GM18873 (cell line): ENCODE measurements around the gene ANGPTL2.
A peak's percentile ranks its signal among the peaks of the same experiment; 100 is the strongest.
"Not testable (repeated sequence)": the region's sequence is repeated elsewhere in the genome, so short reads cannot be mapped to it uniquely, and the experiment has no call there.

Experiments
- ATAC-seq: cut with Tn5 transposase; IDR thresholded peaks from one replicate; pipeline ENCODE4 v1.9.1; 2021; ENCODE audit warnings: mild to moderate bottlenecking, moderate library complexity, moderate number of reproducible peaks; ENCODE audit not compliant: unreplicated experiment, low FRiP score

Gene ANGPTL2, protein sequence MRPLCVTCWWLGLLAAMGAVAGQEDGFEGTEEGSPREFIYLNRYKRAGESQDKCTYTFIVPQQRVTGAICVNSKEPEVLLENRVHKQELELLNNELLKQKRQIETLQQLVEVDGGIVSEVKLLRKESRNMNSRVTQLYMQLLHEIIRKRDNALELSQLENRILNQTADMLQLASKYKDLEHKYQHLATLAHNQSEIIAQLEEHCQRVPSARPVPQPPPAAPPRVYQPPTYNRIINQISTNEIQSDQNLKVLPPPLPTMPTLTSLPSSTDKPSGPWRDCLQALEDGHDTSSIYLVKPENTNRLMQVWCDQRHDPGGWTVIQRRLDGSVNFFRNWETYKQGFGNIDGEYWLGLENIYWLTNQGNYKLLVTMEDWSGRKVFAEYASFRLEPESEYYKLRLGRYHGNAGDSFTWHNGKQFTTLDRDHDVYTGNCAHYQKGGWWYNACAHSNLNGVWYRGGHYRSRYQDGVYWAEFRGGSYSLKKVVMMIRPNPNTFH

DNA sequence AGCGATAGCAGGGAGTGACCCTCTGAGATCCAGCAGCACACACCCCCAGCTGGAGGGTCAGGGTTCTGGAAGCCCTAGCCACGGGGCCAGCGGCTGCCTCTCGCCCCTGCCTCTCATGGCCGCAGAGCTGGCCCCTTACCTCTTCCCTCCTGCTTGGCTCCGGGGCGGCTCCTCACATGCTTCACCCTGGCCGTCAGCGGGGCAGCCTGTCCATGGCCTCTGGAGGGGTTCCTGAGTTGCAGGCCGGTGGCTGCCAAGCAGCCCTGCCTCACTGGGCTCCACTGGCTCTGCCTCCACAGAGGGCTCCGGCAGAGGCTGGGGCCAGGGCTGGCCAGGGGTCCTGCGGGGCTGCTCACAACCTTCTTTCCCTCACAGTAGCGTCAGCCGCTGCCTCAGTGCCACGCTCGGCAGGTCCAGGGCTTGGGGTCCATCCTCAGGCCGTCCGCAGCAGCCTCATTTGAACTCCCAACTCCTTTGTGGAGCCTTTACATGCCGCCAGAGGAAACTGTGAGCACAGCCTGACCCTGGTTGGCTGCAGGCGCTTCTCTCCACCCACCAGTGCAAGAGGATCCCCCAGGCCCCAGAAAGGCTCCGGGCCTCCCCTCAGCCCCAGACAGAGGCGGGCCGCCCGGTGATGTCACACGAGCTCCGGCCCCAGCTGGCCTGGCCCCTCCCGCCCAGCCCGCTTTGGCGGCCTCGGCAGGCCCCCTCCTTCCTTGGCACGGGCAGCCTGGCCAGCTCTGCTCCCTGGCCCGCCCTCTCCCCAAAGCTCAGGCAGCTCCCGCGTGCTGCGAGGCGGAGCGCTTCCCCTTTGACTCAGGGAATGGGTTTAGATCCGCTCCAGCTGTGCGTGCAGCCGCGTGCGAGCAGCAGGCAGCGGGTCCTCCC lies at the start of gene ANGPTL2:
TSS of gene ANGPTL2 (minus strand) at position 460 of the 888 bp plus-strand sequence. CDS start 13,904 bp downstream, outside the sequence.
- ATAC-seq = no peak

DNA sequence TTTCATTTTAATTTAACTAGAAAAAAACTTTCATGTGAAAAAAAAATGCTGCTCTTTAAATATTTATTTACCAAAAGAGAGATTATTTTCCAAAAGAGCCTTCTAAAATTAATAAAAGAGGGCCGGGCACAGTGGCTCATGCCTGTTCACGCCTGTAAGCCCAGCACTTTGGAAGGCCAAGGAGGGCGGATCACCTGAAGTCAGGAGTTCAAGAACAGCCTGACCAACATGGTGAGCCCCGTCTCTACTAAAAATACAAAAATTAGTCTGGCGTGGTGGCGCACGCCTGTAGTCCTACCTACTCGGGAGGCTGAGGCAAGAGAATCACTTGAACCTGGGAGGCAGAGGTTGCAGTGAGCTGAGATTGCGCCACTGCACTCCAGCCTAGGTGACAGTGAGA lies 48.9 kb upstream of the ANGPTL2 start:
- ATAC-seq = not testable (repeated sequence)

DNA sequence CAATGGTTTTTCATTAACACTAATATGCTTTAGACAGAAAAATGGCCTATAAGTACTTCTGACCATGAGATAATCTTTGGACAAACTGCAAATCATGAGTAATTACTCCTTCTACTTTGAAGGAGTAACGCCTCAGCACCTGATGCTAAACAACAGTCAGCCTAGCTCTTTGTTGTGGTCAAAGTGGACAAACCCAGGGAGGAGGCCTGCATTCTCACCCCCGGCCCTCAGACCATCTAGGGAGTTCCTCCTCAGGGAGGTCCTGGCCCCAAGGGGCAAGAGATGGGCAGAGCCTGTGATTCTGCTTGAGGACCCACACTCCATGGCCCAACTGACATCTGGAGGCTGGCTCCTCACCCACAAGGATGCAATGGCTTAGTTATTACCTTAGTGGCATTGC lies 48.2 kb upstream of the ANGPTL2 start:
- ATAC-seq = no peak

DNA sequence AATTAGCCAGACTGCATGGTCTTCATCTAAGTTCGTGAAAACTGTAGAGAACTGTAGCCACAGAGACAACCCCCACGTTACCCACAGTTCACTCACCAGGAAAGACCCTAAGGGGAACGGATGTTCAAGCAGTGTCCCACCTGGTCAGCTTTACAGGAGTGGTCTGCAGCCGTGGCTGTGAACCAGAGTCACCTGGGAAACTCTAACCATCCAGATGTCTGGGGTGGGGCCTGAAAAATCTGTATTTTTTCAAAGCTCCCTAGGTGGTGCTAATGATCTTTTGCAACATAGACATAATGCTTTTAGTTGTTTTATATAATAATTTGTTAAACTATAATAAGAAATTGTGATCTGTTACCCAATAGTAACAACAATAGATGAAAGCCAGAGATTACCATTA lies 47.7 kb upstream of the ANGPTL2 start:
- ATAC-seq = no peak

DNA sequence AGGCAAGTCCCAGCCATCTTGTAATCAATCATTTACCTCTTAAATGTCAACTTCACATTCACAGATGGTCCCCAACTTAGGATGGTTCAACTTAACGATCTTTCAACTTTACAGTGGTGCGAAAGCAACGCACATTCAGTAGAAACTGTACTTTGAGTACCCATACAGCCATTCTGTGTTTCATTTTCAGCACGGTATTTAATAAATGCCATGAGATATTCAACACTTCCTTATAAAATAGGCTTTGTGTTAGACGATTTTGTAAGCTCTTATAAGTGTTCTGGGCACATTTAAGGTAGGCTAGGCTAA lies 47.1 kb upstream of the ANGPTL2 start:
- ATAC-seq = no peak

DNA sequence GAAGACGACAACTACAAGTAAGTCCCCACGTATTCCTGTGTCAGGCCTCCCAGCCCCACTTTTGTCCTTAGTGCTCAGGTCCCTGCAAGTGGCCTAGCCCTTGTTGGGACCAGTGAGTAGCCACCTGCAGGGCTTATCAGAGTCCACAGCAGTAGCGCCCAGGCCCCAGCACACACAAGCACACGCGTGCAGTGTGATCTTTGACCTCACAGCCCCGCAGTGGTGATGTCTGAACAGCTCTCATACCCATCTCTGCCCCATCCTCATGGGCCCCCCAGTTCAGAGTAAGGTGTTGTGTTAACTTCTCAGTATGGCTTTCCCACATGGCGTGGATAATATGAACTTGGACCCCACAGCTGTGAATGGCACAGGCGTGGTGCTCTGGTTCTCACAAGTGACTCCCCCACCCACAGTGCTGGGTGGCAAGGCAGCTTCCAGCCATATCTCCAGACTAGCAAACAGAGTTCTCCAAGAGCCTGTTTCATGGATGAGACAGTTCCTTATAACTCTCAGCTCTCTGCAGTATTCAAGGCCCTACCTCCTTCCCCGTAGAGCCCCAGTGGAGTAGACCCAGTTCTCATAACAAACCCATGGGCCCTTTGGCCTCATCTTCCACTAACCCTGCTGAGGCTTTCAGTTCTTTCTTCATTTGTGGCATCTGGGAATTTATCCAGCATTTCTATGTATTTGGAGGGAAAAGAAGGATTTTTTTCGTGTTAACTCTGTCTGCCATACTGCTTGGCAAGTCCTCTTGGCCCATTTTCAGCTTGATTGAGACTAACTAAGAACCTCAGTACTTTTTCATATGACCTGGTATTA lies 46.5 kb upstream of the ANGPTL2 start:
- no peak for ATAC-seq

DNA sequence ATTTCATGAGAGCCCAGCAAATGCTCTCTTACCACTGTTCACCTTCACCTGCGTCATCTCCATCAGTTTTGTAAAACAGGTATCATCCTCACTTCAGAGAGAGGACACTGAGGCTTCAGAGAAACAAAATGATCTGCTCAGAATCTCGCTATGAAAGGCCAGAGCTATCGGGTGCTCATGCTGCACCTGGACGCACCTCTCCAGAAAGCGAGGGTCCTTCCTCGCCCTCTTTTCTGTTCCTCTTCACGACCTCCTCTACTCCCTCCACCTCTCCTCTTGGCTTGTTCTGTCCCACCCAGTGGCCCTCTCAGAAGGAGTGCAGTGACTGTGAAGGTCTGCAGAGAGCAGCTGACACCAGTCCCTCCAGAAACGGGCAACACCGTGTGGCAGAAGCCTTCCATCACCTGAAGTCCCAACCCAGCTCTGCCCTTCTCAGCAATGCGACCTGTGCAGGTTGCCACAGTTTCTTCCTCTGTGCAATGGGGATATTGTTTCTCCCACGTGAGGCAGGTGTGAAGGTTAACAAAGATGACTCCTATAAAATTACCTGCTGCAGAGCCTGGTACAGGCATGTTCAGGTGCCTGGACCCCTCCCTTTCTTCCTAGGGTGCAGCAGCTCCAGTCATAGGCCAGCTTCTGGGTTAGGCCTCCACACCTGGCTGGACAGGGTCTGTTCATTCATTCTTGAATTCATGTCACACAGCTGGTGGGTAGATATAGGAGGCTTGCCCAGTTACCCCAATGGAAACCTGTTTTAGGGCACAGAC lies 45.3 kb upstream of the ANGPTL2 start:
- no peak for ATAC-seq

DNA sequence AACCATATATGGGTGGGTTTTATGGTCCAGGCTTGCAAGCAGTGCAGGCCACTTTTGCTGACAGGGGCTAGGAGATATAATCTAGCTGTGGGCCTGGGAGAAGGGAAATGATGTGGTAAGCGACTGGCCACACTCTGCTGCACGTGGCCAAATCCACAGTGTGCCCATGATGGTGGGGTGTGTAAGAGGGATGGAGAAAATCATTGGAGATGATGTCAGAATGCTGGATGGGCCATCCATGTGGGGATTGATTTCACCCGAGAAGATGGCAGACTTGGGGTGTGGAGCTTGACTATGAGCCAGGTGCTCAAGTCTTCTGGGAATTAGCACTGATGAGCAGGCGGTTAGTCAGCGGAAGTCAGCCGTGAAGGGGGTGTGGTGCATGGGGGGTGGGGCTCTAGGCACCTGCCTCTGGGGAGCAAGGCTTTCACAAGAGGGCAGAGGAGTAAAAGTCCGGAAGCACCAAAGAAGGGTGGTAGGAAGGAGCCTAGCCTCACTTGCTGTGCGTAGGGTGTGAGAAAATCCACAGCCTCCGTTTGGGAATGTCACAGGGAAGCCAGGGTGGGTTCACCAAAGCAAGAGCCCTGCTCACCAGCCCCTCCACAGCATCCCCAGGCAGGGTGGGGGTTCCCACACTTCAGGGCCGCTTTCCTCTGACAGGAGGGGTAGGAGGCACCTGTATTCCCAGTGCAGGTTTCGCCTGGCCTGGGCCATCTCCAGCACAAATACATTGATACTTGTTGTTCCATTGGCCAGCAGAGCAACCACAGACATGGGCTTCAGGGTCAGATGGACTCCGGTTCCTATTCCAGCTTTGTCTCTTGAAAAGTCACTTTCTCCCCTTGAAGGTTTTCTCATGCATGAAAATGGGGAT lies 44.5 kb upstream of the ANGPTL2 start:
- ATAC-seq = peak; percentile 54

DNA sequence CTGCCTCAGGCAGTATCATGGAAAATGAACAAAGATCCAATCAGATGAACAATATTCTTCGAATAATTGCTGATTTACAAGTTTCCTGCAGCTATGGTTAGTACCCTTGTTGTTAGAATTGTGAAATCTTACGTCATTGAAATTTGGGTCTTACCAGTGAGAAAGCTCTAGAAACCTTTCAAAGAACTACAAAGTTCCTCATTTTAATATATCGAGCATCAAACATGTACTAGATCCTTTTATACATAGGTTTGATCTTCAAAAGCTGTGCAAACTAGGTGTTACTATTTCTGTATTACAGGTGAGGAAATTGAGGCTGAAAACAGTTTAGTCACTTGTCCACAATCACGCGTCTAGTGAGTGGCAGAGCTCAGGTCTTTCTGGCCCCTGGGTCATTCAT lies 43.7 kb upstream of the ANGPTL2 start:
- ATAC-seq = no peak

DNA sequence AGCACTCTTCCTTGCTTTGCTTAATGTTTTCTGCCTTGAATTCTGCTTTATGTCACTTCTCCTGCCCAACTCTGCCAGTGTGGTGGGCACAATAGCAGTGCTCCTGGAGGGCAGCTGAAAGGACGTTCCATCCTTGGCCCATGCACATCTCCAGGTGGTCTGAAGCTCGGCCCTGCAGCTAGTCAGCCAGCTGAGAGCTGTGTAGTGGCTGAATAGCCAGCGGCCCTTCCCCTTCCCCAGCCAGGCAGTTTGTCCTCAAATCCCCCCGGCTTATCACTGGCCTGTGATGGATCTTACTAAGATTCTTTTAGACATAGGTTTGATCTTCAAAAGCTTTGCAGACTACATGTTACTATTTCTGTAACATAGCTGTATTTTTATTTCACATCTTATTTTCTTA lies 42.7 kb upstream of the ANGPTL2 start:
- no peak for ATAC-seq

DNA sequence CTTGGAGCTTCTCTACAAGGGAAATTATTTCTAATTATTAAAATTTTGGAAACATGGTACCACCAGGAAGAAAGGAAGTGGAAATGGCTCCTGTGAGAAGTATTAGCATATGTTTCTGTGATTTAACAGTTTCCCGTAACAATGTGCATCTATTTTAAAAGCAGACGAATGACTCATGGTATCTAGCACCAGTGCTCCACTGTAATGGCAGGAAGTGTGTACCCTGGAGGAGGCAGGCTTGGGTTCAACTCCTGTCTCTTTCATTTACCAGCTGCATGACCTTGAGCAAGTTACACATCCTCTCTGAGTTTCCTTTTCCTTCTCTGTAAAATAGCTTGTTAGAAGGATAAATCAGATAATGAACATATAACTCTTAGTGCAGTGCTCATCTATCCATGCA lies 41.0 kb upstream of the ANGPTL2 start:
- ATAC-seq = no peak

DNA sequence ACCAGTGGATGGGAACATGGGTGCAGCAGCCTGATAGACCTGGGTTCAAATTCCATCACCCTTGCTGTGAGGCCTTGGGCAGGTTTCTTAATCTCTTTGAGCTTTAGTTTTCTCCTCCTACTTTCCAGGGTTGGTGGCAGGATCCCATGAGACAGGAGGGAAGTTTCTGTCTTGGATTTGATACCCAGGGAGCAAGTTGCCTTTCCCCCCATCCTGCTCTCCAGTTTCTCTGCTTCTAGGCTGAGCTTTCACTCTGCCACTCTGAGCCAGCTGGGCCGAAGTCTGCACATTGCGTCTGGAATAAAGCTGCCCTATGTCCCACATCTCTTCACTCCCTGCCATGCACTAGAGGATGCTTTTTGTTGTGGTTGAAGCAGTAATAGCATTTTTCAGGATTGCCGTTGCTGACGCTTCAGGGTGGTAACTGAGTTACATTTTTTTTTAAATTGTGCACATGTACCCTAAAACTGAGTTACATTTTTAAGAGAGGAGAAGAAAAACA lies 40.5 kb upstream of the ANGPTL2 start:
- ATAC-seq = no peak

DNA sequence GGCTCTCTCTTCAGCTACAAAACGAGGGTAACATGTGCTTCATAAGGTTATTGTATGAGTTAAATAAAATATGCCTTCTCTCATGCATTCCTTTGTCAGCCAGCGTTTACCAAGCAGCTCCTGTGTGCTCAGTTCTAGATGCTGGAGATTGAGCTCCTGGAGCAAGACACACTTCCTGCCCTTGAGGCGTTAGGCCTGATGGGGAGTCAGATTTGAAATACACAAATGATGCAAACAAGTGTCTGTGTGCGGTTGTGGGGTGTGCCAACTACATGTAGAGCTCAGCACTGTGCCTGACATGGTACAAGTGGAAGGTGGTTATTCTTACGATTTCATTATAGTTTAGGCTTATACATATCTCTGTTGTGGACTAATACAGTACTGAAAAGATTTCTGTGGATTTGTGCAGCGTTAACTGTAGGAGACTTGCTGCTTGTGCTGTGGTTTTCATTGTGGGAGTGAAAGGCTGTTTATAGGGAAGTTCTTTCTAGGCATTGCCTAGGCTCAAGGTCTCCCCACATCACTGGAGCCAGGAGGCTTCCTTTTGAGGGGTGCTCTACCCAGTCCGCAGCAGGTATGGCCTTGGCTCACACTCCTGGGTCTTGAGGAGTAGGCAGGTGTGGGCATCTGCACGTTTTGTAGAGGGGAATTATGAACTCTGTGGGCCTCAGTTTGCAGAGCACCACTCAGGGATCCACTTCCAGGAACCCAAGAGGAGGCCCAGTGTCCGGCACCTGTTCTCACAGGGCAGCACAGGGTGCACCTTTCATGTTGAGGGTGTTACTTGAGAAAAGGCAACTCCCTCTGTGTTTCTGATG lies 39.8 kb upstream of the ANGPTL2 start:
- no peak for ATAC-seq

DNA sequence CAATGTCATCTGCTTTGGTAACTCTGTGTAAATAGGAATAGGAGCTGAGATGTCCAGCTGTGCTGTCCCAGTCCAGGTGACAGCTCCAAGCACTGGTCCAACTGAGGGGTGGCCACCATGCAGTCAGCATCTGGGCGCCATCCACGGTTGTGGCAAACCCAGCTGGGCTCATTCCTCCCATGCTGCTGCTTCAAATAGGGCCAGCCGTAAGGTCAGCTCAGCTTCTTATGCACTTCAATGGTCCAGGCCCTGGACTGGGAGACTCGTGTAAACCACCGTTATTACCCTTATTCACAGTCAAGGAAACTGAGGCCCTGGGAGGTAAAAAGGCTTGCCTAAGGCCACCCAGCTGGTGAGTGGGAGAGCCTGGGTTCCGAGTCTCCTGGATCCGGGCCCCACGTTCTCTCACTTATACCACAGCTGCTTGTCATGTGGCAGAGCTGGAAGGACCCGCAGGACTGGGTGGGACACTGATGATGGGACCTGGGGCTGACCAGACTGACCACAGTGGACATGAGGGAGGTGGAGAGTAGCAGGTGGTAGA lies 38.7 kb upstream of the ANGPTL2 start:
- ATAC-seq = no peak

DNA sequence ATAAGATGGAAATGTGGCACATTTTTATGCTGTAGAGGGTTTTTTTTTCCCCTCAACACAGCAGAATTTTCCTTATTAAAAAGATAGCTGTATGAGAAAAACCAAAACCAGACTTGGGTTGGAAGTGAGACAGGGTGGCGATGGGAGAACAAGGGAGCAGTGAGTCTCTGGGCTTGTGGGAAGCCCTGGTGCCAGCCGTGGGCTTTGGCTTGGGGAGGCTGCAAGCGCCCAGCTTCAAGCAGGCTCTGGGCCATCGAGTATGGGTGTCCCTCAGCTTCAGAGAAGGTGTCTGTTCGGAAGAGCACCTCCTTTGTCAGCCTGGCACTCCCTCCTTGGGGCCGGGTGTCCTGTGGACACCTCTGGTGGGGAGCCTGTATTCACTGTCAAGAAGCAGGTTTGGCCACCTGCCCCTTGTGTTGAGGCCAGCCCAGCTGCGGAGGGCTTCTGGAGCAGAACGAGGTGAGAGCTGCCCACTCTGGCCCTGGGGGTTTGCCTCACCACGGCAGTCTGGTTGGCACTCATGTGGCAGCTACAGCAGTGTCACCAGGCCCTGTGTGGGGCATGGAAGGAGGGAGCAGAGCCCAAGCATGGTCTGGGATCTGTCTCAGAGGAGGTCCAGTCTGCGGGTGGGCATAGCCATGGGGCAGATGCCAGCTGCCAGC lies 37.6 kb upstream of the ANGPTL2 start:
- ATAC-seq = no peak

DNA sequence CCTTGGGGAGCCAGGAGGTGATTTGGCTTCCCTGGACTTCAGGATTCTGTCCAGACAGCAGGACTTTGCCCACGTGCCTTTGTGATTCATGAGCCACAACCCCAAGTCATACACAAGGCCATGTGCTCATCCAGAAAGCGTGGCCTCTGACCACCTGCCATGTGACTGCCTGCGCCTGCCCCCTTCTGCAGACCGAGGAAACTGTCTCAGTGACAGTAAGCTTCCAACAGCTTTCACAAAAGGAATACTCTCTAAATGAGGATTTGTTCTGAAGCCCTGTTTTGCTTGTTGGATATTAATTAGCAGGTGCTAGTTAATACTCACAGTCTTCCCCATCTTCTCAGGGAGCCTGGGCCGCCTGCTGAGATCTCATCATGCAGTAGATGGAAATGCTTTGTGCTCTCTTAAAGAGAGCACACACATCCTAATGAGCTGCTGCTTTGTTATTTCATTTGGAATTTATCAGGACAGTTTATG lies 36.9 kb upstream of the ANGPTL2 start:
- no peak for ATAC-seq

DNA sequence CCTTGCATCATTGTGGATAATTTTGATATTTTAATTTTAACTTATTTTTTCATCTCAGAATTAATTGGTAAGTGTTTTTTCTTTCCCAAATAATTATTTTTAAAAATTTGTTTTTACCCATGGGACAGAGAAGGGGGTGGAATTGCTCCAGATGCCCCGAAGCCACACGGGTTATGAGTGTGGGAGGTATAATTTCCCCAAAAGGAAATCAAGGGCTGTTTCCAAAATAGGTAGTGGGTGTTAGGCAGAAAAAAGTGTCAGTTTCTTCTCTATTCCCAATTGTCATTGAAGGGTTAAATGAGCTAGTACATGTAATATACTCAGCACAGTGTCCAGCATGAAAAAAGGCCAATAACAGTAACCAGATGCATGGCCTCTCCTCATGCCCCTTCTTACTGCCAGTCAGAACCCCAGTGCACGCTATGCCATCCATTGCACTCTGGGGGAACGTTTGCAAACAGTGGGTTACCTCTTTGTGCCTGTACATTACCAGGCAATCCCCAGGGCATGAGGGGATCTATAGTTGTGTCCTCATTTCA lies 36.4 kb upstream of the ANGPTL2 start:
- ATAC-seq = no peak
